AG04450 (cell line): Measurements from ENCODE around the gene SHTN1. TPM values are rescaled to one million over a fixed set of nuclear protein-coding genes. Genes with fewer than 3 reads are reported as not detected.

Experiments
- CTCF ChIA-PET: fragments of 300-600, 350-600 bp; formaldehyde crosslinking; extraction: SDS; loops from one replicate; lab custom pipeline; 2022; ENCODE audit warnings: antibody characterized with exemption, inconsistent platforms; lab: Charles Lee
- POLR2A ChIA-PET: fragments of 350-600 bp; formaldehyde crosslinking; extraction: SDS; loops from one replicate; lab custom pipeline; 2021; ENCODE audit warnings: antibody characterized with exemption, inconsistent platforms; lab: Yijun Ruan, JAX
- DNase-seq: peaks from one replicate; pipeline ENCODE4 v3.0.0-alpha.2; 2011; ENCODE audit warnings: low read depth, low spot score
- H3K27ac ChIP-seq: one replicate; pipeline ENCODE4 v1.5.1; 2012; ENCODE audit warnings: low read depth, low read length, control low read depth
- H3K27me3 ChIP-seq: one replicate; pipeline ENCODE4 v1.6.0; 2012; ENCODE audit warnings: low read length; ENCODE audit not compliant: control insufficient read depth, insufficient read depth
- H3K4me3 ChIP-seq: 2 replicates; pipeline ENCODE4 v1.5.1; 2011; ENCODE audit warnings: mild to moderate bottlenecking, low read depth, low read length, control low read depth
- H3K9me3 ChIP-seq: 2 replicates; pipeline ENCODE4 v1.5.1; 2012; ENCODE audit warnings: low read length; ENCODE audit not compliant: control insufficient read depth, insufficient read depth
- CTCF ChIP-seq: IDR thresholded peaks from 2 replicates; pipeline ENCODE4 v1.5.1; 2011; ENCODE audit warnings: low read depth, low read length, control low read depth, inconsistent platforms
- polyA plus RNA-seq: library from polyadenylated mRNA; depleted of rRNA; stranded (reverse); fragments of >200 nt; gene quantifications from 2 replicates; pipeline ENCODE4 v1.2.3, GENCODE V29; 2011

SHTN1 gene
- polyA plus RNA-seq, 1 experiment: 9.9 TPM

GRCh38 chr10:116926426-116926825 is 78.6 kb downstream of the SHTN1 start:
- Histone ChIP-seq H3K27ac (no peak overlapping the region), H3K4me3 (no peak overlapping the region), H3K27me3 (no peaks in the 10 kb centered on the region), H3K9me3 (no peaks in the 10 kb centered on the region)
- TF ChIP-seq CTCF: no peak
- no peak for DNase-seq
- POLR2A ChIA-PET: no interaction called here
- CTCF ChIA-PET: interaction anchor here (0.6 kb wide), 1 partner anchor 482 kb away, joined by 3 read pairs; no protein-coding TSS in a partner anchor

GRCh38 chr10:116925056-116925455 is 79.9 kb downstream of the SHTN1 start:
- Histone ChIP-seq H3K27ac (no peak overlapping the region), H3K9me3 (no peaks in the 10 kb centered on the region), H3K4me3 (no peak overlapping the region), H3K27me3 (no peaks in the 10 kb centered on the region)
- no peak for DNase-seq
- CTCF ChIA-PET: no interaction called here
- POLR2A ChIA-PET: no interaction called here
- TF ChIP-seq CTCF: no peak

- POLR2A ChIA-PET: no interaction called here
- no peak for DNase-seq
- CTCF ChIA-PET: no interaction called here
- no peaks in the 10 kb centered on the region for H3K27me3 ChIP-seq
- no peak overlapping the region for H3K4me3 ChIP-seq
- H3K27ac ChIP-seq: no peak overlapping the region
- no peak for TF ChIP-seq CTCF
- H3K9me3 ChIP-seq: no peaks in the 10 kb centered on the region
Measured at GRCh38 chr10:116919706-116920105, 85.3 kb downstream of the SHTN1 start.

- no peak overlapping the region for H3K27ac ChIP-seq
- POLR2A ChIA-PET: no interaction called here
- TF ChIP-seq CTCF: no peak
- no peaks in the 10 kb centered on the region for H3K9me3 ChIP-seq
- no peak overlapping the region for H3K4me3 ChIP-seq
- CTCF ChIA-PET: no interaction called here
- no peaks in the 10 kb centered on the region for H3K27me3 ChIP-seq
- no peak for DNase-seq
Measured at GRCh38 chr10:116919164-116919563, 85.8 kb downstream of the SHTN1 start.

- Histone ChIP-seq H3K4me3 (no peak overlapping the region), H3K27me3 (no peaks in the 10 kb centered on the region)
- CTCF ChIA-PET: no interaction called here
Measured at GRCh38 chr10:116918583-116918982, 86.4 kb downstream of the SHTN1 start.

More at GRCh38 chr10:116918583-116918982, 86.4 kb downstream of the SHTN1 start:
- no peak for DNase-seq
- POLR2A ChIA-PET: no interaction called here
- Histone ChIP-seq H3K9me3 (no peaks in the 10 kb centered on the region), H3K27ac (no peak overlapping the region)
- no peak for TF ChIP-seq CTCF
